ENCODE data around the gene EPAS1.
A peak's percentile ranks its signal among the peaks of the same experiment; 100 is the strongest.

The EPAS1 gene

DNA sequence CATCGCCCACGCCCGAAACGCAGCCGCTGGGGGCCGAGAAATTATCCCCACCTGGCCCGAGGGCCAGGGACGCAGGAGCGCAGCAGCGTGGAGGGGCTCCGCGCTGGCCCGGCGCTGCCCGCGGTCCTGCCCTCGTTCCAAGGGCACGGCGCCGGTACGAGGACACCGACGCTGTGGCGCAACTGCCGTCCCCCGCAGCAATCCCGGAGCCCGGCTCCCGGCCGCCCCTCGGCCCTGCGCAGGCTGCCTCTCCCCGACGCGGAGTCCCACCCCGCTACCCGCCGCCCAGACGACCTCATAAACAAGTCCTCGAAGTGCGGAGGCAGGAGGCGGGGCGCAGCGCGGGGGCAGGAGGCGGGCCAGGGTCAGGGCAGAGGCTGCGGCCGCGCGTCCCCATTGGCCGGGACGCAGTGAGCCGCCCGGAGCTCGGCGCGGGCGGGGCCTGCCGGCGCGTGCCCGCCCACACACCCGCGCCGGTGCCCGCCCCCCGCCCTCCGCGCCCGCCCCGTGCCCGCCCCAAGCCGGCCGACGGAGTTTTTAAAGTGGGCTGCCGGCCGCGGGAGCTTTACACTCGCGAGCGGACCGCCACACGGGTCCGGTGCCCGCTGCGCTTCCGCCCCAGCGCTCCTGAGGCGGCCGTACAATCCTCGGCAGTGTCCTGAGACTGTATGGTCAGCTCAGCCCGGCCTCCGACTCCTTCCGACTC is at the start of gene EPAS1:
TSS of gene EPAS1 (plus strand) at position 568 of the 706 bp plus-strand sequence. CDS start 505 bp downstream, outside the sequence.
- DNase-seq = peak; percentile 46

DNA sequence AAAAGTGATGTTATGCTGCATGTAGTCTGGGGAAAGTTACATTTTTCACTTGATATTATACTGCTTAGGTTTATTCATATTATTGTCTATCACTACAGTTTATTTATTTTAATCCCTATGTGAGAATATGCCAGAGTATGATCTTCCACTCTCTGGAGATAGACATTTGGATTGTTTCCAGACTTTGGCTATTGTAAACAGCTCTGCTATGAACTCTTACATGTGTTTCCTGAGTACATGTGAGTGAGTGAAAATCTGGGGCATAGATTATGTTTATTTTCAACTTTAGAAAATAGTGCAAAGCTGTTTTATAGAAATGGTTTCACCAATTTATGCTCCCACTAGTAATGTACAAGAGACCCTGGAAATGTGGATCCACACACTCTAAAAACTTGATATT is 49.0 kb upstream of the EPAS1 start:
- DNase-seq = no peak

DNA sequence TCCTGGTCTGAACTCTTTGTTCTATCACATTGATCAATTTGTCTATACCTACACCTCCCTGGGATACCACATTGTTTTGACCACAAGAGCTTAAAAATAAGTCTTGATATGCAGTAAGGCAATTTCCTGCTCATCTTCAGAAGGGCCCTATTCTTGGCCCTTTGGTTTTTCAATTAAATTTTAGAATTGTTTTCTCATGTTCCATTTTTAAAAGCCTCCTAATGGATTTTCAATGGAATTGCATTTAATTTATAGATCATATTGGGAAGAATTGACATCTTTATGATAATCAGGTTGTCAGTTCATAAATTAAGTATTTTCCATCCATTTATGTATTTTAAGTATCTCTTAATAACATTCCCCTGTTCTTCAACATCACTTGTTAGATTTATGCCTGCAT is 47.6 kb upstream of the EPAS1 start:
- no peak for DNase-seq

DNA sequence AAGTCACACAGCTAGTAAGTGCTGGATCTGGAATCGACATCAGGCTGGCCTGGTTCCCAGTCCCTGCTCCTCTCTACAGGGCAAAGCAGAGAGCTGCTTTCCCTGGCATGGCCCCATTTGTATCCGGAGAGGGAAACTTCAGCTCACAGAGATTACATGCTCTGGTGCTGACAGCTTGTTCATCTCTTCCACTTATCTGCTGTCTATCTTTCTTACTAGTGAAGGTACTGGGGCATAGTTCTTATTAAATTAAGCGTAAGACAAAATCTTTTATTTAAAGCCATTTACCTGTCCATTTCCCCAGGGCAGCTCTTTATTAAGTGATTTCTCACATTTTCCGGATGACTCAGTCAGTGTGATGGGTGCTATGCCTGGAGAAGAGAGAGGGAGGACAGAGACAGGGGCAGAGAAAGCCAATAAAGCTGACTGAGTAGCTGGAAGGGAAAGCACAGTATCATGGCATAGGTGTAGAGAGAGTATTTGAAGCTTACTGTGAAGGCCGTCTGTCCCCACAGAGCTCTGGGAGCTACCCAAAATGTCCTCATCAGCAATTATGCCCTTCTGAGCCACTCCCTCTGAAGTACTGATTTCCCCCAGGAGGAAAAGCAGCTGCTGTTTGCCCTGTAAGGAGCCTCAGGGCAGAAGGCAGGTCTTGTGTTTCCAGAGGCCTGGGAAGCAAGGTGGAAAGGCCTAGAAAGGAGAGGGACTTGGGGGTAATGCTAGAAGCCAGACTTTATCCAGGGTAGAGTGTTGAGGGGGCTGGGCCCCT is 44.1 kb upstream of the EPAS1 start:
- DNase-seq = no peak

DNA sequence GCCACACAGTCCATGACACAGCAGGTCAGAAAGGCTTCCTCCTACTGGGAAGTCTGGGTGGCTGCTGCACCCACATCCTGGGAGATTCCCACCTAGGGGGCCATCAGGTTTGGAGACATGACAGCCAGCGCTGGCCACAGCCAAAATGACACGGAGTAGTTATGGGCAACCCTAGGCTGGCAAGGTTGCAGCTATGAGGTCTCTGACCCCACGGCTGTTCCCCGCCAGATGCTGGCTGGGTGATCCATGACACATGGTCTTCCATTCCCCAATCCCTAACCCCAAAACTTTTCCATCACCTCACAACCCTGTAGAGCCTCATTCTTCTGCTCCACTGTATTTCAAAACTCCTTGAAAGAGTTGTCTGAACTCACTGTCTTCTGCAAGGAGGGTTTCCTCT is 42.7 kb upstream of the EPAS1 start:
- no peak for DNase-seq

DNA sequence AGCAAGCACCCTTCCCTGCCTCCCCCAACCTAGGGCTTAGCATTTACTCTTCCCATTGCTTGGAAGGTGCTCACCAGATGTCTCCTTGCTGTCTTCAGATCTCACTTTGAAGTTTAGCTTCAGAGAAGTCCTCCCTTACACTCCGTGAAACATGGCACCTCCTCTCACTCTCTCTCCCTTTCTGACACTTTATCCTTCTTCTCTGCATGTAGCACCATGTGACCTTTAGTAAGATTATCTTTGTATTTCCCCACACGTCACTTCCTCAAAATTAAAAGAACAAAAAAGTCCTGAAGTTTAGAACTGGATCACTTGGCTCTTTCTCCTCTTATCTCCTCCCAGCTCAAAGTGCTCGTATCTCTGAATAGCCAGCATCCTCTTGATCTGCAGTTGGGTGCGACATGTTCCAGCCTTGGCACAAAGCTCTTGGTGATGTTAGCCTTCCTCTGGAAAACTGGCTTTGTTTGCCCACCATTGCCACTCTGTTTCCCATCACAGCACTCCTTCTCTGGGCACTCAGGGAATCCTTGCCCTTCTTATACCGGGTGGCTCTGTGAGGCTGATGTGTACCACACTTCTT is 40.6 kb upstream of the EPAS1 start:
- no peak for DNase-seq

DNA sequence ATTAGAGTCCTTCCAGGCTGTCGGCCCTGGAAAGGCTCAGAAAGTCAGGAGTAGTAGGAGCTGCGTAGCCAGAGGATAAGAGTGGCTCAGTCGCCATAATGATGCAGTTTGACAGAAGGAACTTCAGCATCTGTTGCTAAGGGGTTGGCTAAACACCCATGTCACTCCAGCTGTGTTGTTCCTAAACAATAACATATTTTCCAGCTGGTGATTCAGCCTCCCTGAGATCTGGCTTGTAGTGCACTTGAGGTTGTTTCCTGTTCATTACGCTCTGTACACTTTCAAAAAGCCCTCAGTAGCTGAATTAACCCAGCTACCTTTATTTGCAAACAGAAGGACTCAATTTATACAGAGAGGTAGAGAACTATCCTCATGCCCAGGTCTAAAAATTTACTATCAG is 39.7 kb upstream of the EPAS1 start:
- no peak for DNase-seq

DNA sequence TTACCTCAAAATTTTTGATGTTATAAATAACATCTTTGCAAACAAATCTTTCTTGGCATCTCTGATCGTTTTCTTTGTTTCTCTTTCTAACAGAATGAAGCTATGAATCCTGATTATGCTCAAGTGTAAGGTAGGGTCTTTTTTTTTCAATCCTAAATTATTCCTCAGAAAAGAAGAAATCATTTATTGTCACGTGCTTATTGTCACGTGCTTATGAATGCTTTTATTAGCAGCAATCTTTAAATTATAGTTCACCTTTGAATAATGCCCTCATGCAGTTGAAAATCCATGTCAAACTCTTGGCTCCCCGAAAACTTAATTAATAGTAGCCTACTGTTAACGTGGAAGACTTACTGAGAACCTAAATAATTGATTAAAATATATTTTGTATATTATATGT is 39.2 kb upstream of the EPAS1 start:
- DNase-seq = no peak

DNA sequence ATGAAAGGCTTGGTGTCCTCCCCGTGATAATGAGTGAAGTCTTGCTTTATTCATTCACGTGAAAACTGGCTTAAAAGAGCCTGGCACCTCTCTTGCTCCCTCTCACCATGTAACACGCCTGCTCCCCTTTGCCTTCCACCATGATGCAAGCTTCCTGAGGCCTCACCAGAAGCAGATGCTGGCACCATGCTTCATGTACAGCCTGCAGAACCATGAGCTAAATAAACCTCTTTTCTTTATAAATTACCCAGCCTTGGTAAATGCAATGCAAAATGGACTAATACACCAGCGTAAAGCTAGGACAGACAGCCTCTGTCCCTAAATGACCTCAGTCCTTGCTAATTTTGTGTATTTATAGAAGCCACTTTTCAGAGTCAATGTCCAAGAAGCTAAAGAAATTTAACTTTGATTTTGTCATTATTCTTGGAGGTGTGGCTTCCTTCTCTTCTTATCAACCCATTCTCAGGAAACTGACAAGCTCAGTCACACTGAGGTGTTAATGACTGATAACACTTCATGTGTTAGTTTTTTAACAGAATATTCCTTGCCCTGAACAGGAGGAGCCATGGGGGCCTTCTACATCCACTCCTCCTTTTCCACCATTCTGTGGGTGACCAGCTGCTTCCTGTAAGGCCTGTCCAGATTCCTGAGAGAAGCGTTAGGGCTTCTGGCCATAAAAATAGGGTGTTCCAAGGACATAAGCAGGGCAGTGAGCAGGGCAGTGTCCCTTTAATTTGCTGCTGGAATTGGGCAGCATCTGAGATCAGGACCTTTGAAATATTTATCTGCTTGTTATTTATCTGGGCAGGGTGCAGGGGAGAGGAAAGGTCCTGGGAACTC is 38.0 kb upstream of the EPAS1 start:
- no peak for DNase-seq

DNA sequence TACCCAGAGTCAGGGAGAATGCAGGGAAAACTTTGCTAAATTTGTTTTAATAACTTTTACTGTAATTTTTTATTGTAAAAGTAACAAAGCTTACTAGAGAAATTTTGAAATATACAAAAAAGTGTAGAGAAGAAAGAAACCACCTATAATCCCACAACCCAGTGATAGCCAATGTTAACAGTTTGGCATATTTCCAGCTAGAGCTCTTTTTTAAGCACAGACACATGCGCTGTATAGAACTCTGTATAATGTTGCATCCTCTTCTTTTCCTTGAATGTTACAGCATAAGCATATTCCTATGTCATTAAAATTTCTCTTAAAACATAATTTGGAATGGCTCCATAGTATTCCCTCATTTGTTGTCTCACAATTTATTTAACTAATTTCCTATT is 37.4 kb upstream of the EPAS1 start:
- no peak for DNase-seq

DNA sequence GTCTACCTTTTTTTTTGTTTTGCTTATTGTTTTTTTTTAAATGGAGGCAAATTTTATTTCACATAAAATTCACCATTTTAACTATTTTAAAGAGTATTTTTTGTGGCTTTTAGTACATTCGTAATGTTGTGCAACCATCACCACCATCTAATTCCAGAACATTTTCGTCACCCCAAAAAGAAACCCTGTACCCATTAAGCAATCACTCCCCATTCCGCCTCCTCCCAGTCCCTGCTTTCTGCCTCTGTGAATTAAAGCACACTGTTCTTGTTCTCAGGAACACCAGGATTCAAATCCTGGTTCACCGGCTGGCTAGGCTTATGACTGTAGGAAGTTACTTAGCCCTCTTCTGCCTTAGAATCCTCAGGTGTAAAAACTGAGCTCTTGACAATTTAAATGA is 36.9 kb upstream of the EPAS1 start:
- DNase-seq = no peak

DNA sequence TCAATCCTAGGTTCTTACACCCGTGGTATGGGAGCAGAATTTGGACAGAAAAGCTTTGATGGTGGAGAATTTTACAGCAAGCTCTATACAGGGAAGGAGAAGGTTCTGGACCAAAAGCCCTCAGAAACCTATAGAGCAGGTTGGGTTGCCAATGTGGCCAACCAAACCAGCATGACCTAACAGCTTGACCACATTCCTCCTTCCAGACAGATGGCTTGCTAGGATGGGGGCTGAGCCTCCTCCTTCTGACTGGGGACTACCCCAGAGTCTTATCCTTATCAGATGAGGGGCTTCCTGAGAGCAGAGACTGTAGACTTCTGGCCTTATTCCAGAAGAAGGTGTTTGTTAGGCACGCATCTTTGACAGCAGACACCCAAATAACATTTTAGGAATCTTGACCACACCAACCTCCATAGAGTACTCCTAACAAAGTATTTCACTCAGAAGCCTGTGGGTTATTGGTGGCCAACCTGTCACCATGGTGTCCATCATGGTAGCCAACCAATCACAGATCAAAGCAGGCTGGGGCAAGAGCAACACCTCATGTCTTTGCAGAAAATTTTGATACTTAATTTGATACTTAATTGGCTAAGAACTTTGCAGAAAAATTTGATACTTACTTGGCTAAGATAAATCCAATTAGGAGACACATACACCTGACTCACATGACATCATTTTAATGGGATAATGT is 34.8 kb upstream of the EPAS1 start:
- DNase-seq = no peak

DNA sequence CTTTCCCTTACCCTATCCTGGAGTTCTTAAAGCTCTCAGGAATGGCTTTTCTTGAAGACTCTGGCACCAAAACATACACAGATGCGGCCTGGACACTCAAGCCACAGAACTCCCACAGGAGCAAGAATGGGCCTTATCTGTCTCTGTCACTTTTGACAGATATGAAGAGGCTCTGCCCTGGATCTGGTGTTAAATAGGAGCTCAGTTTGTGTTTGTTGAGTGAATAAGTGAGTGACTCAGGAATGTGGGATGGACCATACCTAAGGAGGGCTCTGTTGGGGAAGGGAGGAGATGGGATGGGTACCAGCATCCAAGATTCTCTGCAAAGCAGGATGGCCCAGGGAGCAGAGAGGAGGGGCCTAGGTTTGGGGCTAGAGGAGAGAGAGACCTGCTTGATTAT is 33.9 kb upstream of the EPAS1 start:
- no peak for DNase-seq

DNA sequence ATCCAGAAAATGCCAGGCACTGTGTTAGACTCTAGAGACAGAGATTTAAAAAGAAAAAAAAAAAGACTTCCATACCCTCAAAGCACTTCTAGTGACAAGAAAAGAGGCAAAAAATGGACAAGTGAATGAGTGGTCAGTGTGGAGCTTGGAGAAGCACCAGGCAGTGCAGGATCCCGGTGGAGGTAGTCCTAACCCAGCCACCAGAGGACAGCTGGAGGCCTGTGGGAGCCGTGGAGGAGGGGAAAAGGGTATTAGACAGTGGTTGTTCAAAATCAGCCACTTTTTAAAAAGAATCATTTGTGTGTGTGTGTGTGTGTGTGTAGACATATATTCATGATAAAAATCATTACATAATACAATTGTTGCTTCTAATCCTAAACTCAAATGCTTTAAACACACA is 32.8 kb upstream of the EPAS1 start:
- no peak for DNase-seq

DNA sequence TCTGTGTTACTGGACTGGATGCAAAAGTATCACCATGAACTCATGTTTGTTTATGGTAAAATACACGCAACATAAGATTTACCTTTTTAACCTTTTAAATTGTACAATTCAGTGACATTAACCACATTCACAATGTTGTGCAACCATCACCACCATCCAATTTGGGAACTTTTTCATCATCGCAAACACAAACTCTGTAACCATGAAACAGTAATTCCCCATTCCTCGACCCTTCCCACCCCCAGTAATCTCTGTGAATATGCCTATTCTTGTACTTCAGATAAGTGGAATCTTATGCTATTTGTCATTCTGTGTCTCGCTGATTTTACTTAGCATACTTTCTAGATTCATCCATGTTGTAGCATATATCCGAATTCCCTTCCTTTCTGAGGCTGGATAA is 31.1 kb upstream of the EPAS1 start:
- no peak for DNase-seq

DNA sequence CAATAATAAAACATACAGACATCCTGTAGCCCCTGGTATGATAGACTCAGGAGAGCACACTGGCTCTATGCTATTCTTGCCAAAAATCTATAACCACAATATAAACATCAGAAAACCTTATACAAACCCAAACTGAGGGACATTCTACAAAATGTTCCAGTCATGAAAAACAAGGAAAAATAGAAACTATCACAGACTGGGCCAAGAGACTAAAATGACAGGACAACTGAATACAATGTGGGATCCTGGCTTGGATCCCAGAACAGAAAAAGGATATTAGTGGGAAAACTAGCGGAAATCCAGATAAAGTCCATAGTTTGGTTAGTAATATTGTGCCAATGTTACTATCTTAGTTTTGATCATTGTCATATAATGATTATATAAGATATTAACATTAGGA is 29.6 kb upstream of the EPAS1 start:
- no peak for DNase-seq

DNA sequence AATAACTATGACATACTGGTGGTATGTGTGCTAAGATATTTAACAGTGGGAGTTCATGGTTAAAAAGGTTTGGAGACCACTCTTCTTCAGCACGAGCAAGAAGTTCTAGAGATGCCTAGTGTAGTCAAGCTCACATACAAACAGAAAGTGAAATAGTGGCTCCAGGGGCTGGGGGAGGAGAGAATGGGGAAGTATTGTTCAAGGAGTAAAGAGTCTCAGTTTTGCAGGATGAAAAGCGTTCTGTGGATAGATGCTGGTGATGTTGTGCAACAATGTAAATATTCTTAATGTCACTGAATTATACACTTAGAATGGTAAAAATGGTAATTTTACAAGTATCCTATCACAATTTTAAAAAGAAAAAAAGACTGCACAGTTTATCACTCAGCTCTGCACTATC is 29.0 kb upstream of the EPAS1 start:
- DNase-seq = no peak

DNA sequence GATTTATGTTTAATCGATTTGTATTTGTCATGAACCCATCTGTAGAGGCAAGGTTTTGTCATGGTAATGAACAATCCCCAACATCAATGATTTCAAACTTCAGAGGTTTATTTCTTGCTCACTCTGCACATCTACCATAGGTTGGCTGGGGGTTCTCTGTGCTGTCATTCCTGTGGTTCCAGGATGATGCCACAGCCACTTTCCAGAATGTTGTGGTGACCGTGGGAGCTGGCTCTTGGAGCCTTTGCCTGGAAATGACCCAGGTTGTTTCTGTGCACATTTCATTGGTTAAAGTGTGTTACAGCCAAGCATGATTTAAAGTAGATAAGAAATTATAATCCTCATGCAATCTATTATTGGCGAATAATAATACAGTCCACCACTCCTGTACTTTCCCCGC is 28.2 kb upstream of the EPAS1 start:
- no peak for DNase-seq

DNA sequence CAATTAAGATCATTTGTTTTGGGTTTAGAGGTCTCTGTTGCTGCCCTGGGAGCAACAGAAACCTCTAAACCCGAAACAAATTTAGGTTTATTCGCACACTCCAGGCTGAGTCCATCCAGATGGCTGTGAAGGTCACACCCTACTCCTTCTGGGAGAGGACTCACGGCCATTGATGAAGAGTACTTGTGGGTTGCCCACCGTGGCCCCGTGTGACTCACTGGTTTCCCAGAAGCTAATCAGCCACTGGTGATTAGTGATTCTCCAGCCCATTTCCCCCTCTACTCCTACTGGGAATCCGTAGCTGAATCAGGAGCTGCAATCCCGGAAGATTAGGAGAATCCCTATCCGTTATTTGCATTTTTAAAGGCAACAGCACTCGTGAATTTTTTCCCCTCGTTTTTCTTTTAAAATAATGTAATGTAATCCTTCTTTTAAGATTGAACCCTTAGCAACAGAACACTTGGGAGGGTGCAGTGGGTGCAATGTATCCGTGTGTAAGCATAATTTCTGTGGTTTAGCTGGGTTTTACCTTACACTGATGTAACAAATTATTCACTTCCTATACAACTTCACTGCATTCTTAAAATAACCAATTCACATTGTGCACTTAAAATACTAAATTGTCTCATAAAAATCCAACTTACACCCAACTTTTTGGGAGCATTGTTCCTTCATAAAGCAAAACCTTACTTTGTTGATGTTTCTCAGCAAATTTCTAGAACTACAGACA is 27.5 kb upstream of the EPAS1 start:
- DNase-seq = no peak

DNA sequence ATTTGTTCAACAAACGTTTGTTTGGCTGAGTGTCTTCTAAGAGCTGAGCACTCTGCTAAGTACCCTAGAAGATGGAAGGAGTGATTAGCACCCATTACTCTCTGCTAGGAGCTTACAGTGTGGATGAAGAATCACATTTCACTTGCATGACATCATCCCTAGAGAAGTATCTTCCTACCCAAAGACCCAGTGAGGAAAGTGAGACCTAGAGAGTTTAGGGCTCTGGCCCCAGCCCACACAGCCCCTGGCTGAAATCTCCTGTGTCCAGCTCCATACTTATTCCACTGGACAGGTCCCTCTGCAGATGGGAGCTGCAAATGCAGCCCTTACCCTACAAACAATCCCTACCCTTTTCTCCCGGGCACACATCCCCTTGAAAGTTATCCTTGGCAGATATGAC is 26.8 kb upstream of the EPAS1 start:
- DNase-seq = no peak

DNA sequence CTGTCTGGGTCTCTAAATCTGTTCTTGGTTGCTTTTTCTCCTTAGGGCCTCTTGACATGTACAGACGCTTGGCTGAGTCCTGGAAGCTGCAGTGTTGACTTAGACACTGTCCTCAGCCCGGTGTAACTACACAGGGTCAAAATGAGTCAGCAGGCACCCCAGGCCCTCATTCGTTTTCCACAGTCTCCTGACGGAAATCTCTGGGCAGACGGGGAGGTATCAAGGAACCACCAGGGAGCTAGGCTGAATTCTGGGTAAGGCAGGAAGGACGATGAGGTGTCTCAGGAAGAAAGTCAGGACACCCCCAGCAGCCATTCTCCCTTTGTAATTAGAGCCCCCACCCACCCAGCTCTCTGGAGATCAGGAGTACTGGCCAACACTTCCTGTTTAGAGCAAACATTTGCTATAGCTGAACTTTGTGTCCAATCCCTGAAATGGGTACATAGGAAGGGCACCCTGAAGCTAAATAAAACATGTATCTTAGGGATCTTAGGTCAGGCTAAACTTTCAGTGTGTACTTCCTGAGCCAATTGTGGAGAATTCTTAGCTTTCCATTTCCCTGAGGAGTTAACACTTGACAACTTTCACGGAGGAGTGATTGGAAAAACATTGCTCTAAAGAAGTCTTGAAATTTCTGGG is 23.9 kb upstream of the EPAS1 start:
- no peak for DNase-seq

DNA sequence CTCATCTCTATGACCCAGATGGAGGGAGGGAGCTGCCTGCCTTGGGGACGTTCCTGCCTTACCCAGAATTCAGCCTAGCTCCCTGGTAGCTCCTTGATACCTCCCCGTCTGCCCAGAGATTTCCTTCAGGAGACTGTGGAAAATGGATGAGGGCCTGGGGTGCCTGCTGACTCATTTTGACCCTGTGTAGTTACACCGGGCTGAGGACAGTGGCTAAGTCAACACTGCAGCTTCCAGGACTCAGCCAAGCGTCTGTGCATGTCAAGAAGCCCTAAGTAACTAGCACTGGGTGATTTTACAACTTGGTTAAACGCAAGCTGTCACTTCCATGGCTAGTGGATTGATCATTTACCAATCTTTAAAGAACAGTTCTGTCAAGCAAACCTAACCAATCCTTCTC is 23.3 kb upstream of the EPAS1 start:
- DNase-seq = no peak
